Glomerular visceral epithelial cell (primary cell): Measurements from ENCODE around the gene BTG4.
A peak's percentile ranks its signal among the peaks of the same experiment; 100 is the strongest.

Experiments
- DNase-seq: peaks from one replicate; pipeline ENCODE4 v3.0.0-alpha.2; 2016; ENCODE audit errors: extremely low spot score

The BTG4 gene

GRCh38 chr11:111455291-111456085 lies 56.7 kb downstream of the BTG4 start:
- no peak for DNase-seq

- peak; percentile 70 for DNase-seq
Measured at GRCh38 chr11:111454561-111455192, 57.5 kb downstream of the BTG4 start.

GRCh38 chr11:111452817-111453552 lies 59.2 kb downstream of the BTG4 start:
- no peak for DNase-seq

- DNase-seq, result no peak
Measured at GRCh38 chr11:111452146-111452545, 60.0 kb downstream of the BTG4 start.

GRCh38 chr11:111450480-111451320 lies 61.5 kb downstream of the BTG4 start:
- DNase-seq, result no peak

GRCh38 chr11:111449696-111450479 lies 62.3 kb downstream of the BTG4 start:
- DNase-seq, result no peak

GRCh38 chr11:111448831-111449557 lies 63.2 kb downstream of the BTG4 start:
- no peak for DNase-seq

- DNase-seq, result no peak
Measured at GRCh38 chr11:111448414-111448813, 63.8 kb downstream of the BTG4 start.

- no peak for DNase-seq
Measured at GRCh38 chr11:111447931-111448330, 64.3 kb downstream of the BTG4 start.

- DNase-seq, result no peak
Measured at GRCh38 chr11:111447112-111447471, 65.1 kb downstream of the BTG4 start.

- peak; percentile 81 for DNase-seq
Measured at GRCh38 chr11:111446404-111447111, 65.6 kb downstream of the BTG4 start.

GRCh38 chr11:111445586-111445985 lies 66.6 kb downstream of the BTG4 start:
- no peak for DNase-seq
